ENCODE measurements around the gene C19orf25. TPM values are rescaled to one million over a fixed set of nuclear protein-coding genes. Genes with fewer than 3 reads are reported as not detected.

Gene C19orf25
- polyA plus RNA-seq (2012; ENCODE audit: low read depth, missing spikeins) = 18.0 TPM

DNA sequence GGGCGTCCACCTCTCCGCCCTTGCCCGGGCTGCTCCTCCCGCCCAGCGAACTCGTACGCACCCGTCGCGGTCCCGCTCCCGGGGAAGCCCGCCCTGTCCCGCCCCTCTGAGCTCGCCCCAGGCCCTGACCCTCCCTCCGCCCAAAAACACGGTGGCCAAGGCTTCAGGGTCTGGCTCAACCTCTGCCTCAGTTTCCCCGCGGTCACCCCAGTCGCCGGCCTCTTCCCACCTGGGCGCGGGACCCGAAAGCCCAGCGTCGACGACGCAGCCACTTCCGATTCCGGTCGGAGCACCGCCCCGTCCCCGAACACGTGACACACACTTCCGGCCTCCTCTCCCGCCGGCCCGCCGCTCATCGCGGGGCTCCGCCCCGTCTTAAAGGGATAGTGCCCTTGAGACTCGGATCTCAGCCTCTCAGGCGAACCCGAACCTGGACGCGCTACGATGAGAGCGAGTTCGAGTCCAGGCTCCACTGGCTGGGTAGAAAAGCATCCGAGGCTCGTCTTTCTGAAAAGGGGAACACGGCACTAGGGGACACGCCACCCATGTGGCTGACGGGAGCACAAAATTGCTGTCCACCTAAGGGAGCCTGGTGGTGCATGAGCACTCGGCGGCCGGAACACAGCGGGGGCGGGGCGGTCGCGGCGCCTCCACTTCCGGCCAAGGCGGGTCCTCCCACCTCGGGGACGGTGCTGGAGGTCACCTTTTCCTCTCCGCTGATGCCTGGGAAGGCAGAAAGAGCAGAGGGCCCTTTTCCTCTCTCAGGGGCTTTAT is at the start of gene C19orf25:
C19orf25 (minus strand) TSS at position 282 of the 774 bp plus-strand sequence. CDS start 312 bp downstream, outside the sequence.
- DNase-seq (ENCODE audit: insufficient read length, low spot score) (peak; percentile 99), FAIRE-seq (peak; percentile 100)
- TF ChIP-seq POU2F2 (IDR thresholded peaks at IDR 0.05; ENCODE audit: low read depth, low read length) = no peak
- no peak; the same call in 1 of the 2 replicates for TF ChIP-seq SPI1 (IDR thresholded peaks at IDR 0.05; ENCODE audit: low read depth, low read length)
- TF ChIP-seq PAX5 (IDR thresholded peaks at IDR 0.05; ENCODE audit: insufficient read depth, low read length, severe bottlenecking) = no peak
- peak; percentile 81 for TF ChIP-seq POLR2AphosphoS5 (IDR thresholded peaks at IDR 0.05; ENCODE audit: low read depth, low read length)
- peak; percentile 82 for TF ChIP-seq POLR2A (IDR thresholded peaks at IDR 0.05; ENCODE audit: low read depth, low read length)
- peak; percentile 46; the same call in 1 of the 2 replicates for TF ChIP-seq TAF1 (IDR thresholded peaks at IDR 0.05; ENCODE audit: low read depth, low read length)

DNA sequence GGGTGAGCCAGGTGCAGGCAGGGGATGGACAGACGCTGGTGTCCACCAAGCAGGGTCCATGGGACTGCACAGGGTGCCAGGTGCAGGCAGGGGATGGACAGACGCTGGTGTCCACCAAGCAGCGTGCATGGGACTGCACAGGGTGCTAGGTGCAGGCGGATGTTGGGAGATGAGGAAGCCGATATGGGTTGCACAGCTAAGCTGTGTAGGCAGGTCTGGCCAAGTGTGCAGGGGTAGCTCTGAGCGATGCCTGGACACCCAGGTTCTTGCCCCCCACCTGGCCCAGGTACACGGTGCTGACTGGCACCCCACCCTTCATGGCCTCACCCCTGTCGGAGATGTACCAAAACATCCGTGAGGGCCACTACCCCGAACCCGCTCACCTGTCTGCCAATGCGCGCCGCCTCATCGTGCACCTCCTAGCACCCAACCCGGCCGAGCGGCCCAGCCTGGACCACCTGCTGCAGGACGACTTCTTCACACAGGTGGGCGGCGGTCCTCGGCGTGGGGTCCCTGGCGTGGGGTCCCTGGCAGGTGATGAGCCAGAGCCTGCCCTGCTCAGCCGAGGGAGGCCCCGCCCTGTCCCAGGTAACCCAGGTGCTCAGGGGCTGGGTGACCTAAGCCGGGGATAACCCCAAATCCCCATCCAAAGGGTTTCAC is 48.8 kb upstream of the C19orf25 start:
- TF ChIP-seq SPI1 (IDR thresholded peaks at IDR 0.05; ENCODE audit: low read depth, low read length) = no peak
- TF ChIP-seq PAX5 (IDR thresholded peaks at IDR 0.05; ENCODE audit: insufficient read depth, low read length, severe bottlenecking) = no peak
- TF ChIP-seq TAF1 (IDR thresholded peaks at IDR 0.05; ENCODE audit: low read depth, low read length) = no peak
- TF ChIP-seq POU2F2 (IDR thresholded peaks at IDR 0.05; ENCODE audit: low read depth, low read length) = no peak
- TF ChIP-seq POLR2A (IDR thresholded peaks at IDR 0.05; ENCODE audit: low read depth, low read length) = no peak
- no peak for TF ChIP-seq POLR2AphosphoS5 (IDR thresholded peaks at IDR 0.05; ENCODE audit: low read depth, low read length)
- DNase-seq (ENCODE audit: insufficient read length, low spot score) (no peak), FAIRE-seq (no peak)

DNA sequence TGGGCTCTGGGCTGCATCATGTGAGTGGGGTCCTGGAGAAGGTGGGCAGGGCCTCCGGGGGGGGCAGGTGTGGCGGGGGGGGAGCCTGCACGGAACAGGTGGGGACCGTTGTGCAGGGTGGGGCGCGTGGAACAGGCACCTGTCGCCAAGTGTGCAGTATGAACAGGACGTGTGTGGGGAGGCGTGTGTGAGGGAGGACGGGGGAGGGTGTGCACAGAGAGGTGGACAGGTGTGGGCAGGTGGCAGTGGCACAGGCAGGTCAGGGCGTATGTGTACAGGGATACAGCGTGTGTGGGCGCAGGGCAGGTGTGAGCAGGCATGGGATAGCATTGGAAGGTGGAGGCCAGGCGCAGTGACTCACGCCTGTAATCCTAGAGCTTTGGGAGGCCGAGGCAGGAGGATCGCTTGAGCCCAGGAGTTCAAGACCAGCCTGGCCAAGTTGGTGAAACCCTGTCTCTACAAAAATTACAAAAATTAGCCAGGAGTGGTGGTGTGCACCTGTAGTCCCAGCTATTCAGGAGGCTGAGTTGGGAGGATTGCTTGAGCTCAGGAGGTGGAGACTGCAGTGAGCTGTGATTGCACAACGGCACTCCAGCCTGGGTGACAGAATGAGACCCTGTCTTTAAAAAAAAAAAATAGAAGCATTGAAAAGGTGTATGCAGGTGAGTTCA is 48.1 kb upstream of the C19orf25 start:
- FAIRE-seq (no peak), DNase-seq (ENCODE audit: insufficient read length, low spot score) (no peak)
- TF ChIP-seq POLR2AphosphoS5 (IDR thresholded peaks at IDR 0.05; ENCODE audit: low read depth, low read length) (no peak), POU2F2 (IDR thresholded peaks at IDR 0.05; ENCODE audit: low read depth, low read length) (no peak), POLR2A (IDR thresholded peaks at IDR 0.05; ENCODE audit: low read depth, low read length) (no peak), PAX5 (IDR thresholded peaks at IDR 0.05; ENCODE audit: insufficient read depth, low read length, severe bottlenecking) (no peak), TAF1 (IDR thresholded peaks at IDR 0.05; ENCODE audit: low read depth, low read length) (no peak), SPI1 (IDR thresholded peaks at IDR 0.05; ENCODE audit: low read depth, low read length) (no peak)

DNA sequence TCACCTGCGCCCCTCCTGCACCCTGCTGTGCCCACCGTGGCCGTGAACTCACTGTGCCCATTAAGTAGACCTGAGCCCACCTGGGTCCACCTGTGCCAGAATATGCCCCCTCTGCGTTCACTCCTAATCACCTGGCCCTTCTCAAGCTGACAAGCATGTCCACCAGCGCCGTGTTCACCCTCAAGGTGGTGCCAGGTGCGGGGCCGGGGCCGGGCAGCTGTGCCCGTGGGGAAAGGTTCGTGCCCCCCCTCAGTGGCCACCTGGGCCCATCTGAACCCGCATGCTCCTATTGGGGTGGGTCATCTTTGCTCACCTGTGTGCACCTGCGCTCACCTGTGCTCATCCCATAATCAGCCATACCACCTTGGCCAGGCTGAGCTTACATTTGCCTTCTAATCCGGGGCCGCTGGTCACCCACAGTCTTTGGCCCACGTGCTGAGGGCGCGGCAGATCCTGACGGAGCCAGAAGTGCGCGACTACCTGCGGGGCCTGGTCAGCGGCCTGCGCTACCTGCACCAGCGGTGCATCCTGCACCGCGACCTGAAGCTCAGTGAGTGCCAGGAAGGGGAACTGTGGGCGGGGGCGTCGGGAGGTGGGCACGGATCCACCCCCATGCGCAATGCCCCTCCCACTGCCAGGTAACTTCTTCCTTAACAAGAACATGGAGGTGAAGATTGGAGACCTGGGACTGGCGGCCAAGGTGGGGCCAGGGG is 47.2 kb upstream of the C19orf25 start:
- no peak for TF ChIP-seq TAF1 (IDR thresholded peaks at IDR 0.05; ENCODE audit: low read depth, low read length)
- TF ChIP-seq SPI1 (IDR thresholded peaks at IDR 0.05; ENCODE audit: low read depth, low read length) = no peak
- DNase-seq (ENCODE audit: insufficient read length, low spot score) (no peak), FAIRE-seq (no peak)

DNA sequence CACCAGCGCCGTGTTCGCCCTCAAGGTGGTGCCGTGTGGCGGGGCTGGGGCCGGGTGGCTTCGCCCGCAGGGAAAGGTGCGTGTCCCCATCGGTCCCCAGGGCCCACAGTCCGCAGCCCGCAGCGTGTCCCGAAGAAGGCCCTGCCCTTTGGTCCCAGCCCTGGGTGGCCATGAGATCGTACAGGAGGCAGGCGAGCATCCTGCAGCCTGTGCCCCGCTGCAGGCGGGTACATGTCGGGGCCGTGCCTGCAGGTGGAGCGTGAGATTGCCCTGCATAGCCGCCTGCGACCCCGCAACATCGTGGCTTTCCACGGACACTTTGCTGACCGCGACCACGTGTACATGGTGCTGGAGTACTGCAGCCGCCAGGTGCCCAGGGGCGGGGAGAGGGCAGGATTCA is 46.3 kb upstream of the C19orf25 start:
- DNase-seq (ENCODE audit: insufficient read length, low spot score) = no peak
- FAIRE-seq = no peak

DNA sequence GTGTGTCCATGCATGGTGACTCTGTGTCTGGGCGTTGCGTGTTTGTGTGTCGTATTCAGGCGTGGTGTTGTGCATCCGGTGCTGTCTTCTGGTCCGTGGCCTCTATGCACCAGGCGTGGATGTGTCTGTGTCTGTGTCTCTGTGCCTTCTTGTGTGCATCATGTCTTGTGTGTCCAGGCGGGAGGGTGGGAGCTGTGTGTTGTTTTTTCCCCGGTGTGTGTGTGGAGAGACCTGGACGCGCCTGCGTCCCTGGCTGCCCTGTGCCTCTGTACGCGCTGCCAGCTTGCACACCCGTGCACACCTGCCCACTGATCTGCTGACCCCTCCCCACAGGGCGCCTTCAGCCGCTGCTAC is 45.9 kb upstream of the C19orf25 start:
- DNase-seq (ENCODE audit: insufficient read length, low spot score) (no peak), FAIRE-seq (peak; percentile 31)
- no peak for TF ChIP-seq POU2F2 (IDR thresholded peaks at IDR 0.05; ENCODE audit: low read depth, low read length)
- no peak for TF ChIP-seq POLR2A (IDR thresholded peaks at IDR 0.05; ENCODE audit: low read depth, low read length)
- TF ChIP-seq POLR2AphosphoS5 (IDR thresholded peaks at IDR 0.05; ENCODE audit: low read depth, low read length) = no peak
- TF ChIP-seq PAX5 (IDR thresholded peaks at IDR 0.05; ENCODE audit: insufficient read depth, low read length, severe bottlenecking) = no peak
- TF ChIP-seq SPI1 (IDR thresholded peaks at IDR 0.05; ENCODE audit: low read depth, low read length) = no peak
- TF ChIP-seq TAF1 (IDR thresholded peaks at IDR 0.05; ENCODE audit: low read depth, low read length) = no peak

More for the DNA sequence above, 46.3 kb upstream of the C19orf25 start:
- TF ChIP-seq SPI1 (IDR thresholded peaks at IDR 0.05; ENCODE audit: low read depth, low read length) = no peak
- TF ChIP-seq POLR2AphosphoS5 (IDR thresholded peaks at IDR 0.05; ENCODE audit: low read depth, low read length) = no peak
- no peak for TF ChIP-seq POLR2A (IDR thresholded peaks at IDR 0.05; ENCODE audit: low read depth, low read length)
- TF ChIP-seq POU2F2 (IDR thresholded peaks at IDR 0.05; ENCODE audit: low read depth, low read length) = no peak
- no peak for TF ChIP-seq PAX5 (IDR thresholded peaks at IDR 0.05; ENCODE audit: insufficient read depth, low read length, severe bottlenecking)
- TF ChIP-seq TAF1 (IDR thresholded peaks at IDR 0.05; ENCODE audit: low read depth, low read length) = no peak

DNA sequence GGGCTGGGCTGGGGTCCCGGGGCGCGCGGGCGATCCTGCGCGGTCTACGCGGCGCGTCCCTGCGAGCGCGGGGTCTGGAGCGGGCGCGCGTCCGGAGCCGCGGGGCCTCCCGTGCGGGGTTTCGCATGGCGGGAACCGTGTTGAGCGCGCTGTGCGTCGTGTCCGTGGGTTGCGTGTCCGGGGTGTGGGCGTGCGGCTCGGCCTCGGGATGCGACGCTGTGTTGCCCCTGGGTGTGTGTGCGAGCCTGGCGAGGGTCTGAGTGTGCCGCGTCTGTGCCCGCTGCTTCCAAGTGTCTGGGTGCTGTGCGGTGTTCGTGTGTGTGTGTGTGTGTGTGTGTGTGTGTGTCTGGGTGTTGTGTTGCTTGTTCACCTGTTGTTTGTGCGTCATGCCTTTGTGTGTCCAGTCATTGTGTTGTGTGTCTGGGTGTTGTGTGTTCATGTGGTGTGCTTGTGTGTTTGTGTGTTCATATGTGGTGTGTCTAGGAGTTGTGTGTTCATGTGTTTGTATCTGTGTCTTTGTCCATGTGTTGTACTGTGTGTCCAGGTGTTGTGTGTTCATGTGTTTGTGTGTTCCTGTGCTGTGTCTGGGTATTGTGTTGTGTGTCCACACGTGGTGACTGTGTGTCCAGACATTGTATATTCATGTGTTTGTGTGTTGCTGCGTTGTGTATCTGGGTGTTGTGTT is 45.4 kb upstream of the C19orf25 start:
- no peak for TF ChIP-seq POU2F2 (IDR thresholded peaks at IDR 0.05; ENCODE audit: low read depth, low read length)
- TF ChIP-seq POLR2AphosphoS5 (IDR thresholded peaks at IDR 0.05; ENCODE audit: low read depth, low read length) = no peak
- TF ChIP-seq SPI1 (IDR thresholded peaks at IDR 0.05; ENCODE audit: low read depth, low read length) = no peak
- TF ChIP-seq TAF1 (IDR thresholded peaks at IDR 0.05; ENCODE audit: low read depth, low read length) = no peak
- no peak for TF ChIP-seq POLR2A (IDR thresholded peaks at IDR 0.05; ENCODE audit: low read depth, low read length)
- no peak for TF ChIP-seq PAX5 (IDR thresholded peaks at IDR 0.05; ENCODE audit: insufficient read depth, low read length, severe bottlenecking)

More for the DNA sequence above, 45.4 kb upstream of the C19orf25 start:
- no peak for DNase-seq (ENCODE audit: insufficient read length, low spot score)
- peak; percentile 64 for FAIRE-seq
